Activated CD4-positive, alpha-beta T cell treated with anti-CD3 and anti-CD28 coated beads for 36 hours (primary cell): ENCODE measurements around the gene OGT. TPM values are rescaled to one million over a fixed set of nuclear protein-coding genes. Genes with fewer than 3 reads are reported as not detected.

Source experiments
- ATAC-seq: fragments of 200-7000 bp; cut with Tn5 transposase; one replicate; pipeline ENCODE4 v1.10.0; 2021; ENCODE audit warnings: mild to moderate bottlenecking, moderate library complexity
- CTCF ChIA-PET: fragments of 350-600 bp; sonication (Branson Sonifier 250); formaldehyde crosslinking; loops from one replicate; lab custom pipeline; 2021; ENCODE audit warnings: antibody characterized with exemption; lab: Charles Lee
- POLR2A ChIA-PET: fragments of 350-600 bp; sonication (Branson Sonifier 250); formaldehyde crosslinking; loops from one replicate; lab custom pipeline; 2021; ENCODE audit warnings: antibody characterized with exemption, inconsistent platforms; lab: Charles Lee
- DNase-seq: peaks from one replicate; pipeline ENCODE4 v3.0.0-alpha.2; 2020
- H3K27ac Mint-ChIP-seq: one replicate; pipeline ENCODE4 v1.8.0; 2021; ENCODE audit warnings: mixed read lengths
- H3K27me3 Mint-ChIP-seq: one replicate; pipeline ENCODE4 v1.8.0; 2021; ENCODE audit warnings: mixed read lengths
- H3K36me3 Mint-ChIP-seq: one replicate; pipeline ENCODE4 v1.8.0; 2021; ENCODE audit warnings: low read depth, mixed read lengths
- H3K4me1 Mint-ChIP-seq: one replicate; pipeline ENCODE4 v1.8.0; 2021; ENCODE audit warnings: mixed read lengths
- H3K4me3 Mint-ChIP-seq: one replicate; pipeline ENCODE4 v1.8.0; 2021; ENCODE audit warnings: mild to moderate bottlenecking, moderate library complexity, mixed read lengths
- H3K9me3 Mint-ChIP-seq: one replicate; pipeline ENCODE4 v1.8.0; 2021; ENCODE audit warnings: low read depth, mixed read lengths
- intact Hi-C, 2 experiments: fragments of 100-400 bp; cut with DNase I in 1 of 2; cut with micrococcal nuclease in 1 of 2; formaldehyde crosslinking; loops; one replicate each; pipeline versions ENCODE4 v1.14.2 to v1.15.1; 2022 to 2024; cut with DNase I, micrococcal nuclease
- total RNA-seq, 2 experiments: library from RNA; stranded (reverse); gene quantifications; one replicate each; pipeline ENCODE4 v1.2.3, GENCODE V29; 2021

Gene OGT
- total RNA-seq, 2 experiments from 2014 or later: 331 to 339 TPM

DNA sequence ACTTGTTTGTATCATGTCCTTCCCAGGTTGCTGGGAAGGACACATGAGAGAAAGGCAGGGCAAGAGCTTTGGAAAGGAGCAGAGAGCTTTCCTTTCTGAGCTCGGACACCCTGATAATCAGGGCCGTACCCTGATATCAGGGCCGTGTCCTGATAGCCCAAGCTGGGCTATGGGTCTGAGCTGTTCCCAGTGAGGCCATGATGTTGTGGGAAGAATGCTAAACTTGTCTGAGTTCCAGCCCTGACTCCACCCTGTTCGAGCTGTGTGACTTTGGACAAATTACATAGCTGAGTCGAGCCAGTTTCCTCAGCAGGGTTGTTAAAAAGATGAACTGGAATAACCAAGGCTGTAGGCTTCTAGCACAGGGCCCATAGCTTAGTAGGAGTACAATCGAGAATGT is 88.7 kb downstream of the OGT start:
- Mint-ChIP-seq H3K4me3 (no peak overlapping the region), H3K36me3 (peaks cover 11% of the 10 kb centered on the region), H3K9me3 (no peaks in the 10 kb centered on the region), H3K4me1 (peaks cover 69% of the 10 kb centered on the region), H3K27ac (peak overlapping the region; percentile 69), H3K27me3 (no peaks in the 10 kb centered on the region)
- ChIA-PET POLR2A (no interaction called here), CTCF (no interaction called here)
- ATAC-seq: no peak
- no peak for DNase-seq
- intact Hi-C loops: loop anchor here (1.0 kb wide), 2 partner anchors 17 to 89 kb away; no protein-coding TSS in a partner anchor

GRCh38 chrX:71622032-71622575 is 89.2 kb downstream of the OGT start:
- Mint-ChIP-seq H3K4me3 (no peak overlapping the region), H3K36me3 (peaks cover 7% of the 10 kb centered on the region), H3K9me3 (no peaks in the 10 kb centered on the region), H3K27me3 (no peaks in the 10 kb centered on the region), H3K4me1 (peaks cover 64% of the 10 kb centered on the region), H3K27ac (peak overlapping the region; percentile 69)
- intact Hi-C loops: loop anchor here (1.0 kb wide), 2 partner anchors 16 to 90 kb away; no protein-coding TSS in a partner anchor
- ChIA-PET CTCF (interaction anchor here (1.0 to 1.2 kb wide), 2 partner anchors 90 to 222 kb away, joined by 3 to 5 read pairs; no protein-coding TSS in a partner anchor), POLR2A (no interaction called here)
- DNase-seq: no peak
- ATAC-seq: no peak

DNA sequence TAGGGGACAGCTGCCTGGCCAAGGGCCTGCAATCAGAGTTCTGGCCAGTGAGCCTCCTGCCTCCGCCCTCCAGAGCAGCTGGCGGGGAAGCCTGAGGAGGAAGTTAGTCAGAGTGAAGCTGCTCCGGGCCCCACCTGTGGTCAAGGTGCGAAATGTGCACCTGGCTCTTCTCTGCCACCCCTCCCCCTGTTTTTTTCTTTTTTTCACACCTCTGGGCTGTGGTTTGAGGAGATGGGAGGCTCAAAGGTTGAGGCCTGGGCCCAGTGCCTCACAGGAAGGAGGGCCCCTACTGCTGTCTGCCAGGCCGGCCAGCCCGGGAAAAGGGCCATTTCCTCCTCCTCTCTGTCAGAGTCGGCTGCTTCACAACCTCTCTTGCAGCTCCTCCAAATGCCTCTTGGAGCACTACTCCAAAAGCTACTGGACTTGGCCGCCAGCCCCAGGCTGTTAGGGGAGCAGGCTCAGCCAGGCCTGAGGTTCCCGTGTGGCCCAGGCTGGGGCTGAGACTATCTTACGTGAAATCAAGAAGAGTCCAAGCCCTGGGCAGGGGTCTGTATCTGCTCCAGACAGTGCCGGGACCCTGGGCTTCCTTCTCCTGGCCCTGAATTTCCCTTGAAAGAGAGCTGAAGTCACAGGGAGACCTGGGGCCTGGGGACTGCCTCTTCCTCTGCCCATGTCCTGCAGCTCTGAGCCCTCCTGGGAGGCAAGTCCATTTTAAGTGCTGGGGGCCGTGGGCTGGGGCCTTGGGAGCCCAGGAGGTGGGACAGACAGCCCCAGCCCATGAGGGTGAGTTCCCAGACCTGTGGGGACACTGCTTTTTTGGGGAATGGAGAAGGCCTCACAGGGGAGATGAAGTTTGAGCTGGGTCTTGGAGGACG is 89.9 kb downstream of the OGT start:
- intact Hi-C loops: loop anchor here (1.0 kb wide), 3 partner anchors 14 to 91 kb away; no protein-coding TSS in a partner anchor
- POLR2A ChIA-PET: interaction anchor here (0.6 to 0.9 kb wide), 2 partner anchors 25 to 340 kb away, joined by 3 read pairs; partner anchors contain the start of gene NONO
- CTCF ChIA-PET: interaction anchor here (0.5 to 1.2 kb wide), 3 partner anchors 91 to 222 kb away, joined by 3 to 5 read pairs (median 3); no protein-coding TSS in a partner anchor
- Mint-ChIP-seq H3K27me3 (no peaks in the 10 kb centered on the region), H3K36me3 (peaks cover 4% of the 10 kb centered on the region), H3K9me3 (no peaks in the 10 kb centered on the region), H3K27ac (peak overlapping the region; percentile 94), H3K4me3 (peak overlapping the region; percentile 49), H3K4me1 (peaks cover 56% of the 10 kb centered on the region)
- ATAC-seq (peak; percentile 53), DNase-seq (peak; percentile 83)

DNA sequence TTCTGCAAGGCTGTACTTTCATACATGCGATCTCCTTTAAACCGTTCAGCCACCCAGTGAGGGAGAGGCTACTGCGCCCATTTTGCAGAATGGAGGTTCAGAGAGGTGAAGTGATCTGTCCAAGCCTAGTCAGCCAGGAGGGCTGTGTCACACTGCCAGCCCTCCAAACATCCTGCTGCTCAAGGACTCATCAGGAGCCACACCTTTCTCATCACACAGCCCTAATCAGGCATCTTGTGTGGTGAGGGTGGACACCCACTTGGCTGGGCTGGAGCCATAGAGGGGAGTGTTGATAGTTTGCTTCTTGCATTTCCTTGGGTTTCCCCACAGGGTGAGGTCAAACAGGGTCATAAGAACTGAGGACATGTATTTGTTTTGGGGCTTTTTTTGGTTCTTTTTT is 90.8 kb downstream of the OGT start:
- H3K36me3 Mint-ChIP-seq: peaks cover 2% of the 10 kb centered on the region
- H3K27ac Mint-ChIP-seq: peak overlapping the region; percentile 94
- ATAC-seq (peak; percentile 12), DNase-seq (peak; percentile 30)
- ChIA-PET POLR2A (interaction anchor here (0.9 kb wide), 1 partner anchor 341 kb away, joined by 3 read pairs; the partner anchor contains the start of gene NONO), CTCF (interaction anchor here (0.5 to 2.3 kb wide), 2 partner anchors 8 to 115 kb away, joined by 3 to 8 read pairs; no protein-coding TSS in a partner anchor)
- peak overlapping the region; percentile 49 for H3K4me3 Mint-ChIP-seq
- intact Hi-C loops: loop anchor here in 1 of 2 experiments (1.0 kb wide), 1 partner anchor 14 kb away; no protein-coding TSS in a partner anchor
- no peaks in the 10 kb centered on the region for H3K27me3 Mint-ChIP-seq
- peaks cover 47% of the 10 kb centered on the region for H3K4me1 Mint-ChIP-seq
- H3K9me3 Mint-ChIP-seq: no peaks in the 10 kb centered on the region

DNA sequence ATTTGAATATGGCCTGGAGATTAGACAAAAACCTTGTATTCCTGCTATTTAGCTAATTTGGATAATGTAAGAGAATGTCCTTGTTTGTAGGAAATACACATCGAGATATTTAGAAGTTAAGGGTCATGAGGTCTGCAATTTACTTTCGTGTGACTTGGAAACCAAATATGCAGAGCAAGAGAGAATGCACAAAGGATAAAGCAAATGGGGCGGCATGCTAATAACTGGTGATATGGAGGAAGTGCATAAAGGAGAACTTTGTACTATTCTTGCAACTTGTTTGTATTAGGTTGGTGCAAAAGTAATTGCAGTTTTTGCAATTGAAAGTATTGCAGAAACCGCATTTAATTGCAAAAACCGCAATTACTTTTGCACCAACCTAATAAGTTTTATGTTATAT is 92.6 kb downstream of the OGT start:
- intact Hi-C loops: no loop called here
- H3K27me3 Mint-ChIP-seq: no peaks in the 10 kb centered on the region
- DNase-seq: no peak
- no peak overlapping the region for H3K27ac Mint-ChIP-seq
- ATAC-seq: no peak
- no peak overlapping the region for H3K4me3 Mint-ChIP-seq
- CTCF ChIA-PET: interaction anchor here (2.3 kb wide), 1 partner anchor 10 kb away, joined by 8 read pairs; no protein-coding TSS in a partner anchor
- POLR2A ChIA-PET: no interaction called here
- H3K4me1 Mint-ChIP-seq: peaks cover 31% of the 10 kb centered on the region
- H3K9me3 Mint-ChIP-seq: no peaks in the 10 kb centered on the region
- H3K36me3 Mint-ChIP-seq: no peaks in the 10 kb centered on the region

Other genes starting within 250 kb of the OGT start
- gene NONO, start 249.5 kb upstream of the OGT start, total RNA-seq: 1,000 to 10,000 TPM in 1 of 2 experiments, 100 to 1,000 TPM in 1; 508 to 1,161 TPM
- 1 to 10 TPM; 6.2 to 6.5 TPM for gene ITGB1BP2, start 231.4 kb upstream of the OGT start, total RNA-seq
- 10 to 100 TPM; 36.6 to 41.2 TPM for gene TAF1, start 166.7 kb upstream of the OGT start, total RNA-seq
- gene GCNA, start 45.3 kb downstream of the OGT start, total RNA-seq: 1 to 10 TPM; 3.1 to 3.5 TPM
- gene CXCR3, start 85.4 kb downstream of the OGT start, total RNA-seq: 10 to 100 TPM; 17.5 to 20.1 TPM
- not detected for gene CXorf49, start 185.2 kb downstream of the OGT start, total RNA-seq
- not detected for gene CXorf49B, start 230.2 kb downstream of the OGT start, total RNA-seq